SKM-1 treated with dmso at 0.1 percent for 144 hours (cell line): ENCODE measurements around the gene HIVEP1.
"Not testable (repeated sequence)": the region's sequence is repeated elsewhere in the genome, so short reads cannot be mapped to it uniquely, and the experiment has no call there.

Source experiments
- DNase-seq: peaks from one replicate; lab custom pipeline; 2025; ENCODE audit not compliant: unreplicated experiment; lab: John Stamatoyannopoulos, UW

The HIVEP1 gene

DNA sequence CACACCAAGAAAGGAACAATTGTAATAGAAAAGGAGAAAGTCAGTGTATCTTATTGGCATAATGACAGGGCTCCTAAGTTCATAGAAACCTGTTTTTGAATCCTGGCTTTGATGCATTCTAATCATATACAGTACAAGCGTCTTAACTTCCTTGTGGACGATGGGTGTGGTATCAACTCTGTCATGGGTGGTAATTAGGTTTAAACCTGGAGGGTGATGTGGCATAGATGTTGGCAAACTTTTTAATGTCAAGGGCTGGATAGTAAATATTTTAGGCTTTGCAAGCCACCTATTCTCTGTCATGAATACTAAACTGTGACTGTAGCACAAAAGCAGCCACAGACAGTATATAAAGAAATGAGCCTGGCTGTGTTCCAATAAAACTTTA, 139.3 kb downstream of the HIVEP1 start:
- no peak for DNase-seq

DNA sequence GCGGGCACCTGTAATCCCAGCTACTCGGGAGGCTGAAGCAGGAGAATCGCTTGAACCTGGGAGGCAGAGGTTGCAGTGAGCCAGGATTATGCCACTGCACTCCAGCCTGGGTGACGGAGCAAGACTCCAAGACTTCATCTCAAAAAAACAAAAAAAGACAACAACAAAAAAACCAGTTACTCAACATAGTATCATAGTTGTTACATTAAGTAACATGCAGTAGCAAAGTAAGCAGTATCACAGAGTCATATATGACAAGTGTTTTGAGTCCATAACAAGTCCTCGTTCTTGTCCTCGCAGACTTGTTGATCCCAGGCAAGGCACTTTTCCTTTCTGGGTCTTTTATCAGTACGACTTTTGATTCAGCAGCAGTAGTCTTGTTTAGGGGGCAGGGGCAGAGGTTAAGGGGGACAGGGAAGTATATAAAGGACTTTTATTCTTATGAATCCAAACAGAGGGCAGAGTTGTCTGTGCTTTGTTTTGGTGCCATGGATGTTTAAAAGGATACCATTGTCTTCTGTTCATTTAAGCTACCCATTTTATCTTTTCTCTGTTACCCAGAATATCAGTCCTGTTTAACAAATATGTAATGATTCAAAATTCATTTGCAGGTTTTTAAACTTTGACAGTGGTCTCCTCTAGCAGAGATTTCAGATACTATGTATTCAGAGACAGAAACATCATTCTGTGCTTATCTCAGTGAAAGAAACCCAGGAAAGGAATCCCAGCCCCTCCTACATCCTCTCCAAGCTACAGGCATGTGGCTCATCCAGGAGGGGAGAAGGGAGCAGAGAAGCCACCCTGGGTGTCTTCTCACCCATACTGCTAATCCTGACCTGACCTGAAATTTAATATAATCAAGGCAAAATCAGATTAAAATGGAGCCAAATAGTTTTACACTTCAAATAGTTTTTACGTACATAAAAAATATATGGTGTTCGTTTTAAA, 140.2 kb downstream of the HIVEP1 start:
- DNase-seq = no peak

GRCh38 chr6:12155769-12156168, 143.7 kb downstream of the HIVEP1 start:
- not testable (repeated sequence) for DNase-seq

- DNase-seq = no peak
Observed at GRCh38 chr6:12158686-12159415, 146.7 kb downstream of the HIVEP1 start.

DNA sequence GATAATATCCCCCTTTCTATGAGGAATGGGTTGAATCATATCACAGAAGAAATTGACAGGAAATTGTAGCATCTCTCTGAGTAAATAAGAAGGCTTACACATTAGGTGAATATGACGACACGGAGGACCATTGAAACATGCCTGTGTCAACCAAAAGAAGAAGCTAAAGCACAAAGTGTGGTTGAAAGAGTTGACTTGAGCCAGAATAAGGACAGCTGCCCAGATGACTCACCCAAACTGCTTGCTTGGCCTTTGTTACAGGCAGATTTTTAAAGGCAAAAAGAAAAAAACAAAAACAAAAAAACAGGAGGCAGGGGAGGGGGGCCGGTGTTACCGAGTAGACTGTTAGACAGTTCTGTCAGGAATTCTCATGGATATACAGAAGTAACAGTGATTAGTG, 148.2 kb downstream of the HIVEP1 start:
- no peak for DNase-seq

- DNase-seq = no peak
Observed at GRCh38 chr6:12162213-12162612, 150.1 kb downstream of the HIVEP1 start.

- no peak for DNase-seq
Observed at GRCh38 chr6:12163149-12163548, 151.0 kb downstream of the HIVEP1 start.

DNA sequence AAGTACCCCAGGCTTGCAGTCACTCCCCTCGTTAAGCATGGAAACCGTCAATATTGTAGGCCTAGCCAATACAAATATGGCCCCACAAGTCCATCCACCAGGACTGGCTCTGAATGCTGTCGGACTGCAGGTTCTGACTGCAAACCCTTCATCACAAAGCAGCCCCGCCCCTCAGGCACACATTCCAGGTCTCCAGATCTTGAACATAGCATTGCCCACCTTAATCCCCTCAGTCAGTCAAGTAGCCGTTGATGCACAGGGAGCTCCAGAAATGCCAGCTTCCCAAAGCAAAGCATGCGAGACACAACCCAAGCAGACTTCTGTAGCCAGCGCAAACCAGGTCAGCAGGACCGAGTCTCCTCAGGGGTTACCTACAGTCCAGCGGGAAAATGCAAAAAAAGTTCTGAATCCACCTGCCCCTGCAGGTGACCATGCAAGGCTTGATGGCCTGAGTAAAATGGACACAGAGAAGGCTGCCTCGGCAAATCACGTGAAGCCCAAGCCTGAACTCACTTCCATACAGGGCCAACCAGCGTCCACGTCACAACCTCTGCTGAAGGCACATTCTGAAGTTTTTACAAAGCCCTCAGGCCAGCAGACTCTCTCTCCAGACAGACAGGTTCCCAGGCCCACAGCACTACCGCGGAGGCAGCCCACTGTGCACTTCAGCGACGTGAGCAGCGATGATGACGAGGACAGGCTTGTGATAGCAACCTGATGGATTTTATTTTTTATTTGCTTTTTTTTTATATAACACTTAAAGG, 151.8 kb downstream of the HIVEP1 start:
- no peak for DNase-seq

DNA sequence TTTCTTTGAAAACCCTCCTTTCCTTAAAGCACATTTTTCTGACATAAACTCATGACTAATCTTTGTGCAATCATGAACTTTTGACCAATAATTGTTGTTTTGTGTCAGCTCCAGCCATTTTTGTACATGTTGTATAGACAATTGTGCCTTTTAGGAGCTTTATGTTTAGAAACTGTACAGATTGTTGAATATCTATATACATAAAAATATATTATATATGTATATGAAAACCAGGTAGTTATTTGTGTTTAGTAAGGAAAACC, 152.3 kb downstream of the HIVEP1 start:
- DNase-seq = no peak

DNA sequence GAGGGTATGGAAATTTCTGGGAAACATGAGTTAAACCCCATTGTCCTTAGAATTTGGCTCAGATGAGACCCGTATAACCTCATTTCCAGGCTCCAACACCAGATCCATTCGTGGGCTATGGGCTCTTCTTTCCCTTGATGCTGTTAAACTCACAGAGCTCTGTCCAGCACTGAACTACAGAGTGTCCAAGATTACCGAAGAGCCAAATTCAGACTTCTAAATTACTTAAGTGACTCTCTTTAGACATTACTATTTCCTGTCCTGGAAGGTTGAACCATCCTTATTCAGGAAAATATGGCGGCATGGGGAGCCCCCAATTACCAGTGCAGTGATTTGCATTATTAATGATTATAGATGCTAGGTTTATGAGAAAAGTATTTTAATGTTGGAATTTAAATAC, 153.2 kb downstream of the HIVEP1 start:
- no peak for DNase-seq

- no peak for DNase-seq
Observed at GRCh38 chr6:12165722-12166280, 153.7 kb downstream of the HIVEP1 start.

DNA sequence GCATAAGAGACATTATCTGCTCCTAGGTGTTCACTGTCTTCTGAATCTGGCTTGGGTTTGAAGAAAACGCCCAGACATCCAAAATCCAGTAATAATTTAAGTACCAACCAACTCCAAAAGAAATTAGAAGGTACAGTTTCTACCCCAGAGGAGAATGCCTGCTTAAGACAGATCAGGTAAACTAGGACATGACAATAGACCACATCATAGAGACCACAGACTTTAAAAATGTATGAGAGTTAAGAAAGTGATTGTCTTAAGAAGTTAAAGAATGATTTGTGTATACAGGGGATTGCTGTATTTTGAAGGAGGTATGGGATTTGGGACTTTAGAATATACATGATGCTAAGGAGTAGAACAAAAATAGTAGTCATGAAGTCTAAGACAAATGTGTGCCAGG, 157.3 kb downstream of the HIVEP1 start:
- DNase-seq = no peak

DNA sequence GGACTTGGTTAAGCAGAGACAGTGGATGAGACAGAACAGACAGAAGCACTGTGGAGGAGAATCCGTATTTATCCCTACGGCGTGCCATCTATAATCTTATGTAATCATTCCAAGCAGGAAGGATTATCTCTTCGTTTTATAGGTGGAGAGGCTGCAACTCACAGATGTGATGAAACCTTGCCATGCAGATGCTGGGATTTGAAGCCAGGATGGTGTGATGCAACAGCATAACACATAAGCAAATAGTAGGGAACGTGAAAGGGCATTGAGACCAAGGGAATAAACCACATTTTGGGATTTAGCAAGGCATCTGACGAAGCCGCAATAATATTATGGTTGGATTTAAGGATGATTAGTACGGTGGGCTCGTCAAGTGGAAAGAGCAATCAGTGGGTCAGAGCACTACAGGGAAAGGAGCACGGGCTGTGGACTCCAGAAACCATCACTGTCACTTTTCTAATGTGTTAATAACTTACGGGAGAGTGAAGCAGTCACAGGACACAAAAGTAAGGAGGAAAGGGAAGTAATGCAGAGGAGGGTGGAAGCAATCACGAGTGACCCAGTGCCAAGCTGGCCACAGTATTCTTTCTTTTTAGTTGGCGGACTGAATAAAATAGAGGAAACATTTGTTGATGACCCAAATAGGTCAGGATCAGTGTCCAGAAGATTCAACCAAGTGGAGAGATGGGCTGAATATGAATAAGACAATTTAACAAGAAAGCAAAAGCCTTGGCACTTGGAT, 158.4 kb downstream of the HIVEP1 start:
- no peak for DNase-seq

DNA sequence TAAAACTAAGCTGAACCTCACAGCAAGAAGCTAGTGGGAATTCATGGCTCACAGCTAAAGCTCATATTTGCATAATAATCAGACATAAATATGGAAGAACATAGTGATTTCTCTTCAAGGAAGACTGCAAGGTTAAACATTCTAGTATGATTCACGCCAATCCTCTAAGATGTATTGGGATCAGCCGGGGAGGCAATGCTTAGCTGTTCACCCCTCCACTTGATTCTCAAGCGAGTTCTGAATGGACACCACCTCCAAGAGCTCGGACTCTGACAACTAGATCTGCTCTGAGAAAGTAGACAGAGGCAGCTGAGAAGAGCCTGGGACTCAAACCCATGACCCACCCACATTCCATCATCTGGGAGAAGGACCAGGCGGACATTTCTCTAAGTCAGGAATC, 159.6 kb downstream of the HIVEP1 start:
- no peak for DNase-seq

GRCh38 chr6:12172572-12172971, 160.5 kb downstream of the HIVEP1 start:
- no peak for DNase-seq

DNA sequence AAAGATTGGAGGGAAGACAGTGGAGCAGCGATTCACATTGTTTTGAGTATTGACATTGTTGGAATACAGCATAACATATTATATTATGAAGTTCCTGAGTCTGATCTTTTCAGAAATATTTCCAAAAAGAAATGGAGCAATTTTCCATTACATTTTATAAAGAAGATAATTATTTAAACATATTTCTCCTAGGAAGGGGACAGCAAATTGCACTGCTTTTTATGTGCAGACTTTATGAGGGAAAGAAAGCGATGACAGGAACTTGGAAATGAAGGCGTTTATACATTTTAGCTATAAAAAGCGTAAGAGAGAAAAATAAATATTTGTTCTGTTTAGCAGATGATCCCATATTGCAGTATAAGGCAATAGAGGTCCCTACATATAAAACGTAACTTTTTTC, 161.1 kb downstream of the HIVEP1 start:
- DNase-seq = no peak

- no peak for DNase-seq
Observed at GRCh38 chr6:12173661-12174060, 161.5 kb downstream of the HIVEP1 start.

DNA sequence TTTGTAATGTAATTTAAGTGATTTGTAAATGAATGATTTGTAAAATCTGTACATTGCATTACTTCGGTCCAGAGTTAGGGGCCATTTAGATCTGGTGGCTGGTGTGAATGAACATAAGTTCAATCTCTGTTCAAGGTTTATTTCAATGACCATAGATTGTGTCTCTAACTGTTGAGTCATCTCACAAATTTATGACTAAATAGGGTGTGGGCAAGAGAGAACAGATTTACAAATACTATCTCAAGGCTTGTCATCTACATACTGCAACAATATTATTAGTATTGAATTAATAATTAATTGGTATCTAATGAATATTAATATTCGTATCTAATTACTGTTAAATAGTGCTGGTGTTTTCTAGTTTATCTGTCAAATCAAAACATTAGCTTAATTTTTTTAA, 162.8 kb downstream of the HIVEP1 start:
- DNase-seq = no peak

DNA sequence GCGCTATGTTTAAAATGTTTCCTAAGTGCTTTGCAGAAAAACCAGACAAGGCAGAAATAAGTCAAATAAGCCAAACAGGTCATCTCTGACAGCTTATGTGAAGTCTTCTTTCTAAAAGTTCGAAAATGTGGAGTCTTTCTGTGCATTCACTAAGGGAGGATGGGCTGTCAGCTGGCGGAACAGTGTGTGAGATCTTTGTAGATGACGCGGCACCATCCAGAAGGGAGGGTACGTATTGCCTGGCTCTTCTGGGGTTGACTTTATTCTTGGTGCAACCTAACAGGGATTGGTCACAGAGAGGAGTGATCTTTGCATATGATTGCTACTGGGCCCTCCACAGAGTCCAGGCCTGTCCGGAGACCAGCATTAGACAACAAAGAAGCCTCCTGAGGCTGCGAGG, 163.5 kb downstream of the HIVEP1 start:
- no peak for DNase-seq

DNA sequence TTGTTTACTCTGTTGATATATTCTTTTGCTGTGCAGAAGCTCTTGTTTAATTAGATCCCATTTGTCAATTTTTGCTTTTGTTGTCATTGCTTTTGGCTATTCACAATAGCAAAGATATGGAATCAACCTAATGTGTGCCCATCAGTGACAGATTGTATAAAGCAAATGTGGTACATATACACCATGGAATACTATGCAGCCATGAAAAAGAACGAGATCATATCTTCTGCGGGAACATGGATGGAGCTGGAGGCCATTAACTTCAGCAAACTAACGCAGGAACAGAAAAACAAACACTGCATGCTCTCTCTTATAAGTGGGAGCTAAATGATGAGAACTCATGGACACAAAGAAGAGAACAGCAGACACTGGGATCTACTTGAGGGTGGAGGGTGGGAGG, 164.7 kb downstream of the HIVEP1 start:
- not testable (repeated sequence) for DNase-seq

GRCh38 chr6:12178521-12178920, 166.4 kb downstream of the HIVEP1 start:
- DNase-seq = no peak
